ENCODE results near the gene ABCD2. TPM values are rescaled to one million over a fixed set of nuclear protein-coding genes. Genes with fewer than 3 reads are reported as not detected.

ABCD2 gene
- total RNA-seq, 6 donors from 2014 or later: 0.20 to 2.2 (median 0.47) TPM; not detected in 1

DNA sequence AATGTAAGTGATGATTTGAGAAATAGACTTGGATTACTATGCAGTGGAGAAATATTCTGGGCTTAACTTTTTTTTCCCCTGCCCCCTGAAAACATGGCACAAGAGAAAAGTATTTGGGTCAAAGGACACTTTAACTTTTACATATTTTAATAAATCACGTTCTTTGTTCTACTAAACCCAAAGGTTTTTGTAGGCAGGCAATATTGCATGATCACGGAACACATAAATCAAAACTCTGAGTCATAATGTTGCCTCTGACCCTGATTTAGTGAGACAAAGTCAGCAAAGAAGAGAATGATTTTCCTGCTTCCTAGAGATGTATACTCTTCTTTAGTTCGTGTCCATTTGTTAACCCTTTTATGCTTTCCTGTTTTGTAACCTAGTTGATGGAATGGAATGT is 38.0 kb downstream of the ABCD2 start:
- ATAC-seq (ENCODE audit: low FRiP score in 2 of 2) (no peak), DNase-seq (no peak)
- no peaks in the 10 kb centered on the region for H3K4me1 ChIP-seq
- no peaks in the 10 kb centered on the region for H3K27me3 ChIP-seq
- no peaks in the 10 kb centered on the region for H3K9me3 ChIP-seq
- no peak overlapping the region for H3K4me3 ChIP-seq
- 37 to 54% methylated on average over 3 of the region's 3 CpGs for WGBS, 2 donors
- no peak for TF ChIP-seq POLR2AphosphoS5 (IDR thresholded peaks at IDR 0.05)
- no peak for TF ChIP-seq POLR2A (IDR thresholded peaks at IDR 0.05)
- no peak for TF ChIP-seq EP300 (IDR thresholded peaks at IDR 0.05)
- TF ChIP-seq, protein P1, sequence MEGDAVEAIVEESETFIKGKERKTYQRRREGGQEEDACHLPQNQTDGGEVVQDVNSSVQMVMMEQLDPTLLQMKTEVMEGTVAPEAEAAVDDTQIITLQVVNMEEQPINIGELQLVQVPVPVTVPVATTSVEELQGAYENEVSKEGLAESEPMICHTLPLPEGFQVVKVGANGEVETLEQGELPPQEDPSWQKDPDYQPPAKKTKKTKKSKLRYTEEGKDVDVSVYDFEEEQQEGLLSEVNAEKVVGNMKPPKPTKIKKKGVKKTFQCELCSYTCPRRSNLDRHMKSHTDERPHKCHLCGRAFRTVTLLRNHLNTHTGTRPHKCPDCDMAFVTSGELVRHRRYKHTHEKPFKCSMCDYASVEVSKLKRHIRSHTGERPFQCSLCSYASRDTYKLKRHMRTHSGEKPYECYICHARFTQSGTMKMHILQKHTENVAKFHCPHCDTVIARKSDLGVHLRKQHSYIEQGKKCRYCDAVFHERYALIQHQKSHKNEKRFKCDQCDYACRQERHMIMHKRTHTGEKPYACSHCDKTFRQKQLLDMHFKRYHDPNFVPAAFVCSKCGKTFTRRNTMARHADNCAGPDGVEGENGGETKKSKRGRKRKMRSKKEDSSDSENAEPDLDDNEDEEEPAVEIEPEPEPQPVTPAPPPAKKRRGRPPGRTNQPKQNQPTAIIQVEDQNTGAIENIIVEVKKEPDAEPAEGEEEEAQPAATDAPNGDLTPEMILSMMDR (IDR thresholded peaks at IDR 0.05): no peak
- H3K27ac ChIP-seq: no peak overlapping the region
- no peaks in the 10 kb centered on the region for H3K36me3 ChIP-seq

DNA sequence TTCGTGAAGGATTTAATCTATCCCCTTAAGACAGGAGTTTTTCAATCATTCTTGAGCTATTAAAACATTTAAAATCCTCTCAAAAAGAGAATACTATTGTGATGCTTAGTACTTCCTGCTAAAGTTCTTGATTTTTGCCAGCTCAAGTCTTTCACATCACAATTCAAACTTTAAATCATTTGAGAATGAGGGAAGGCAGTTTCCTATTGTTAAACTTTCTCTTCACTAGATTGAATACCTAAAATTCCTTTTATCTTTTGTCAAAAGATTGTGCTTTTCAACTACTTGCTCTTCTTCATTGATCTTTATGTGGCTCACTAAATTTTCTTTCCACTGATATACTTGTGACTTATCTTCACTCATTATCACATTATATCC is 44.1 kb downstream of the ABCD2 start:
- Histone ChIP-seq H3K27me3 (no peaks in the 10 kb centered on the region), H3K27ac (no peak overlapping the region), H3K36me3 (no peaks in the 10 kb centered on the region), H3K4me1 (no peaks in the 10 kb centered on the region), H3K4me3 (no peak overlapping the region), H3K9me3 (no peaks in the 10 kb centered on the region)
- DNase-seq (no peak), ATAC-seq (ENCODE audit: low FRiP score in 2 of 2) (no peak)
- WGBS, 2 donors: 61 to 67% methylated on average over 1 of the region's 1 CpG
- no peak for TF ChIP-seq POLR2AphosphoS5 (IDR thresholded peaks at IDR 0.05)
- no peak for TF ChIP-seq EP300 (IDR thresholded peaks at IDR 0.05)
- TF ChIP-seq, protein P1 (IDR thresholded peaks at IDR 0.05): no peak
- TF ChIP-seq POLR2A (IDR thresholded peaks at IDR 0.05): no peak

DNA sequence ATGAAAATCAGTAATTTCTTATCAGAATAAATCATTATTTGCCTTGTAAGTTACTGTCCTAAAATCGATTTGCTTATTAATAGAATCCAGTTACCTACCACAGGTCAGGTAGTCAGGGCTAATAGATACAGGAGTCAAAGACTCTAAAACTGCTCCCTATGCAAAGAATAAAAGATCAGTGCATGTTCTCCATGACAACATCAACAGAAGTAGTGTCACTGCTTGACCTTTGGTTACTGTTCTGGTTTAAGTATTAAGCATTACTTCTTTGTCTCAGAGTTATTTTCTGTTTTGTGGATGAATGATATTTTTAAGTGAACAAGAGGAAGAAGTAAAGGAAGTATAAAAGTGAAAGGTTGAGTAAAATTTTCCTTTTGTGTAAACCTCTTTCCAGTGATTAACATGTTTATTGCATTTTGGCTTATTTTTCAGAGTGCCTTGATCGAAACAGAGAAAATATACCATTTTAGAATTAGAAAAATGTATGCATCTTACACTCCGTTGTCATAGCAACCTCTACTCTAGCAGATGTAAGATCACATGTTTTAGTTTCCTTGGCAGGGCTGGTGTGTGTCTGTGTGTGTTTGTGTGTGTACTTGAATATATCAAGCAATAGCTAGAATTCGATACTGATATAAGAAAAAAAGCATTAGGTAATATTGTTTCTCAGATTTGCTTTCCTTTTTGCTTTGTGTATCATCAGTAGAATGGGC is 44.7 kb downstream of the ABCD2 start:
- Histone ChIP-seq H3K4me1 (no peaks in the 10 kb centered on the region), H3K9me3 (no peaks in the 10 kb centered on the region), H3K27ac (no peak overlapping the region), H3K27me3 (no peaks in the 10 kb centered on the region), H3K36me3 (no peaks in the 10 kb centered on the region), H3K4me3 (no peak overlapping the region)
- DNase-seq (no peak), ATAC-seq (ENCODE audit: low FRiP score in 2 of 2) (no peak)
- 66 to 70% methylated on average over 4 of the region's 4 CpGs for WGBS, 2 donors
- TF ChIP-seq, protein P1 (IDR thresholded peaks at IDR 0.05): no peak
- TF ChIP-seq POLR2AphosphoS5 (IDR thresholded peaks at IDR 0.05) (no peak), POLR2A (IDR thresholded peaks at IDR 0.05) (no peak), EP300 (IDR thresholded peaks at IDR 0.05) (no peak)

DNA sequence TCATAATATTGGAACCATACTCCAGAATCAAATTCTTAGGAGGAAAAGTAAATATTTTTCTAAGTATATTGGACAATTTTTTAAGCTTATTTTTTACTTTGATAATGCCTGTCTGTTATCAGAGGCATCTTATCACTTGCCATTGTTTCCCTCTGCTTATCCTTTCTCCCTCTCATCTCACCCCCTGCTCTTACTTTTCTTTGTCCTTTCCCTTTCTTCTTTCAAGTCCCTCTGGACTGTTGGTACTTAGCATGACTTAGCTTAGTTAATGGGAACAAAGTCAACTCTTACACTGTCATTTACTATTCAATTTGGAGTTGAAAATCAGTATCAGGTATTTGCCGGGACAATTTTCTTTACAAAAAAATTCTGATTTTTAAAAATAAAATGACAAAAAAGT is 45.2 kb downstream of the ABCD2 start:
- no peaks in the 10 kb centered on the region for H3K27me3 ChIP-seq
- WGBS, 2 donors: 90 to 94% methylated on average over 1 of the region's 1 CpG
- H3K4me1 ChIP-seq: no peaks in the 10 kb centered on the region
- no peak overlapping the region for H3K27ac ChIP-seq
- ATAC-seq (ENCODE audit: low FRiP score in 2 of 2) (no peak), DNase-seq (no peak)
- peaks cover 0 to 2% (median 0%) of the 10 kb centered on the region in 4 donors for H3K9me3 ChIP-seq
- no peak for TF ChIP-seq EP300 (IDR thresholded peaks at IDR 0.05)
- no peak for TF ChIP-seq POLR2AphosphoS5 (IDR thresholded peaks at IDR 0.05)
- TF ChIP-seq, protein P1 (IDR thresholded peaks at IDR 0.05): no peak
- no peak for TF ChIP-seq POLR2A (IDR thresholded peaks at IDR 0.05)
- no peaks in the 10 kb centered on the region for H3K36me3 ChIP-seq
- no peak overlapping the region for H3K4me3 ChIP-seq

DNA sequence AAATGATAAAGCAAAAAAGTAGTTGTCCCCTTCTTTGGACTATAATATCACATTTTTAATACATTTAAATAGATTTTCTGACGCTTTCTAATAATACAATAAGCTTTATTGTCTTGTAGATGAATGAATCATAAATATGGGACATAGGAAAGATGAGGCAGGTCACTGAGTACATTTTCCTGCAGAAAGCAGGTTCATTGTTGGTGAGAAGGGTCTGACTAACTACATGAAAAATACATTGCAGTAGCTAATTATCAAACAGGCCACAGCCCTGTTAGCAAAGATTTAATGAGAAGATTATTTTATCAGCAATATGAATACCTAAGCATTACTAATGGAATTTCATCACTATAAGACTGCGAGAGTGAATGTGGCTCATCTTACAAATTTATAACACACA is 45.6 kb downstream of the ABCD2 start:
- no peaks in the 10 kb centered on the region for H3K27me3 ChIP-seq
- no peaks in the 10 kb centered on the region for H3K36me3 ChIP-seq
- H3K9me3 ChIP-seq: peaks cover 0 to 6% (median 0%) of the 10 kb centered on the region in 4 donors
- ATAC-seq (ENCODE audit: low FRiP score in 2 of 2) (no peak), DNase-seq (no peak)
- no peak overlapping the region for H3K4me3 ChIP-seq
- H3K27ac ChIP-seq: no peak overlapping the region
- TF ChIP-seq, protein P1 (IDR thresholded peaks at IDR 0.05): no peak
- TF ChIP-seq EP300 (IDR thresholded peaks at IDR 0.05) (no peak), POLR2AphosphoS5 (IDR thresholded peaks at IDR 0.05) (no peak), POLR2A (IDR thresholded peaks at IDR 0.05) (no peak)
- 65 to 91% methylated on average over 2 of the region's 2 CpGs for WGBS, 2 donors
- no peaks in the 10 kb centered on the region for H3K4me1 ChIP-seq

Data from upper lobe of left lung (tissue), 6 donors.